Thyroid gland (tissue), 4 donors: ENCODE data around the gene RPS6KL1.

ENCODE experiments used
- CTCF ChIP-seq, 6 experiments: fragments of 200-600 bp in 3 of 6; fragments of 450-650 bp in 3 of 6; sonication (generic) in 3 of 6; IDR thresholded peaks; one replicate each; pipeline ENCODE4 v1.5.1; 2016 to 2019; ENCODE audit warnings: antibody characterized with exemption in 6 of 6, mild to moderate bottlenecking in 2 of 6, inconsistent platforms in 1 of 6, moderate library complexity in 1 of 6
- POLR2A ChIP-seq, 2 donors: fragments of 450-650 bp; IDR thresholded peaks; one replicate each; pipeline ENCODE4 v1.6.1; 2017; ENCODE audit warnings: antibody characterized with exemption in 2 of 2, mild to moderate bottlenecking in 2 of 2, moderate library complexity in 1 of 2

- TF ChIP-seq POLR2A (IDR thresholded peaks at IDR 0.05) (no peak), CTCF (IDR thresholded peaks at IDR 0.05) (no peak)
Observed at GRCh38 chr14:74864198-74864597, 58.9 kb downstream of the RPS6KL1 start.
